Testis (tissue), 3 donors: Measurements from ENCODE around the gene KRTAP10-3. TPM values are rescaled to one million over a fixed set of nuclear protein-coding genes. Genes with fewer than 3 reads are reported as not detected.

Experiments
- DNase-seq: peaks from one replicate; pipeline ENCODE4 v3.0.0-alpha.2; 2019
- H3K27ac ChIP-seq, 2 donors: fragments of 200-600 bp; sonication (generic); one replicate each; pipeline ENCODE4 v1.5.1; 2019
- H3K27me3 ChIP-seq: fragments of 200-600 bp; sonication (generic); one replicate; pipeline ENCODE4 v1.5.1; 2019
- H3K36me3 ChIP-seq: fragments of 200-600 bp; sonication (generic); one replicate; pipeline ENCODE4 v1.5.1; 2017; ENCODE audit warnings: low read depth; ENCODE audit errors: missing control alignments
- H3K4me1 ChIP-seq: fragments of 200-600 bp; sonication (generic); one replicate; pipeline ENCODE4 v1.5.1; 2019
- H3K4me3 ChIP-seq, 2 donors: fragments of 200-600 bp; sonication (generic); one replicate each; pipeline ENCODE4 v1.5.1; 2017 to 2019
- H3K9me3 ChIP-seq: fragments of 200-600 bp; sonication (generic); one replicate; pipeline ENCODE4 v1.5.1; 2017
- CTCF ChIP-seq, 3 experiments: fragments of 450-650 bp in 2 of 3; fragments of 200-600 bp in 1 of 3; sonication (generic) in 1 of 3; IDR thresholded peaks; one replicate each; pipeline ENCODE4 v1.5.1; 2016 to 2019; ENCODE audit warnings: antibody characterized with exemption in 3 of 3, mild to moderate bottlenecking in 2 of 3, moderate library complexity in 1 of 3
- POLR2A ChIP-seq: fragments of 450-650 bp; IDR thresholded peaks from one replicate; pipeline ENCODE4 v1.6.1; 2017; ENCODE audit warnings: antibody characterized with exemption, mild to moderate bottlenecking, moderate library complexity
- WGBS, 2 donors: methylation state at CpG; one replicate each; pipeline ENCODE4 v1.1.5; 2018; 5-methylcytosine and 5-hydroxymethylcytosine counted together
- intact Hi-C: fragments of 100-400 bp; cut with DNase I; formaldehyde crosslinking; loops from one replicate; pipeline ENCODE4 v1.15.1; 2023; ENCODE audit warnings: low total_unique reads
- polyA plus RNA-seq: library from polyadenylated mRNA; stranded (reverse); fragments of 350-450 nt; fragmentation: Illumina TruSeq; extraction: RNeasy Lipid Tissue Mini Kit (QIAGEN cat#74804); gene quantifications from one replicate; pipeline ENCODE4 v1.2.3, GENCODE V29; 2014; ENCODE audit warnings: low read depth, low replicate concordance; ENCODE audit not compliant: insufficient read depth
- total RNA-seq, 2 donors: library from RNA; depleted of rRNA; stranded (reverse); fragments of >200 nt; gene quantifications; one replicate each; pipeline ENCODE4 v1.2.3, GENCODE V29; 2016

The KRTAP10-3 gene
- total and polyA plus RNA-seq, 3 donors from 2014 or later, result not detected

GRCh38 chr21:44530221-44530902 is 28.2 kb downstream of the KRTAP10-3 start:
- H3K4me3 ChIP-seq, result no peak overlapping the region
- no peaks in the 10 kb centered on the region for H3K4me1 ChIP-seq
- no peaks in the 10 kb centered on the region for H3K36me3 ChIP-seq
- TF ChIP-seq CTCF (IDR thresholded peaks at IDR 0.05), result no peak
- no peak for TF ChIP-seq POLR2A
- H3K9me3 ChIP-seq, result no peaks in the 10 kb centered on the region
- no peak for DNase-seq
- WGBS, 2 donors, result 92% methylated on average over 7 of the region's 7 CpGs
- no peak overlapping the region for H3K27ac ChIP-seq
- H3K27me3 ChIP-seq, result no peaks in the 10 kb centered on the region
- intact Hi-C loops, result no loop called here

GRCh38 chr21:44529503-44530125 is 29.0 kb downstream of the KRTAP10-3 start:
- DNase-seq, result no peak
- TF ChIP-seq CTCF (IDR thresholded peaks at IDR 0.05) (no peak), POLR2A (no peak)
- Histone ChIP-seq H3K4me3 (no peak overlapping the region), H3K27me3 (no peaks in the 10 kb centered on the region), H3K4me1 (no peaks in the 10 kb centered on the region), H3K9me3 (no peaks in the 10 kb centered on the region), H3K27ac (no peak overlapping the region), H3K36me3 (no peaks in the 10 kb centered on the region)
- intact Hi-C loops, result no loop called here
- 72 to 74% methylated on average over 18 to 23 of the region's 23 CpGs for WGBS, 2 donors

- H3K36me3 ChIP-seq, result no peaks in the 10 kb centered on the region
- H3K27ac ChIP-seq, result no peak overlapping the region
- H3K4me1 ChIP-seq, result no peaks in the 10 kb centered on the region
- DNase-seq, result no peak
- no peak overlapping the region for H3K4me3 ChIP-seq
- 93 to 94% methylated on average over 15 to 17 of the region's 17 CpGs for WGBS, 2 donors
- no peaks in the 10 kb centered on the region for H3K9me3 ChIP-seq
- TF ChIP-seq POLR2A, result no peak
- no peak for TF ChIP-seq CTCF (IDR thresholded peaks at IDR 0.05)
- no peaks in the 10 kb centered on the region for H3K27me3 ChIP-seq
- intact Hi-C loops, result no loop called here
These were observed 29.6 kb downstream of the KRTAP10-3 start for GRCh38 chr21:44529011-44529421.

- no peaks in the 10 kb centered on the region for H3K4me1 ChIP-seq
- H3K27ac ChIP-seq, result no peak overlapping the region
- no peak for DNase-seq
- H3K36me3 ChIP-seq, result no peaks in the 10 kb centered on the region
- no peak overlapping the region for H3K4me3 ChIP-seq
- WGBS, 2 donors, result 92 to 93% methylated on average over 8 to 10 of the region's 10 CpGs
- intact Hi-C loops, result no loop called here
- H3K27me3 ChIP-seq, result no peaks in the 10 kb centered on the region
- no peak for TF ChIP-seq CTCF (IDR thresholded peaks at IDR 0.05)
- TF ChIP-seq POLR2A, result no peak
- H3K9me3 ChIP-seq, result no peaks in the 10 kb centered on the region
These were observed 30.0 kb downstream of the KRTAP10-3 start for GRCh38 chr21:44528634-44528995.
